Activated CD8-positive, alpha-beta T cell treated with anti-CD3 and anti-CD28 coated beads for 36 hours (primary cell): ENCODE measurements around the gene SYT1. TPM values are rescaled to one million over a fixed set of nuclear protein-coding genes. Genes with fewer than 3 reads are reported as not detected.

ENCODE experiments used
- ATAC-seq: fragments of 200-7000 bp; cut with Tn5 transposase; one replicate; pipeline ENCODE4 v1.10.0; 2021; ENCODE audit warnings: mild to moderate bottlenecking, moderate library complexity
- CTCF ChIA-PET: fragments of 350-600 bp; sonication (Branson Sonifier 250); formaldehyde crosslinking; loops from one replicate; lab custom pipeline; 2021; ENCODE audit warnings: antibody characterized with exemption; lab: Charles Lee
- POLR2A ChIA-PET: fragments of 350-600 bp; sonication (Branson Sonifier 250); formaldehyde crosslinking; loops from one replicate; lab custom pipeline; 2021; ENCODE audit warnings: antibody characterized with exemption; lab: Charles Lee
- DNase-seq: peaks from one replicate; pipeline ENCODE4 v3.0.0-alpha.2; 2020
- H3K27ac Mint-ChIP-seq: one replicate; pipeline ENCODE4 v1.8.0; 2021; ENCODE audit warnings: mild to moderate bottlenecking, mixed read lengths
- H3K27me3 Mint-ChIP-seq: one replicate; pipeline ENCODE4 v1.8.0; 2021; ENCODE audit warnings: mixed read lengths
- H3K36me3 Mint-ChIP-seq: one replicate; pipeline ENCODE4 v1.8.0; 2021; ENCODE audit warnings: low read depth, mixed read lengths
- H3K4me1 Mint-ChIP-seq: one replicate; pipeline ENCODE4 v1.8.0; 2021; ENCODE audit warnings: low read depth, mixed read lengths
- H3K4me3 Mint-ChIP-seq: one replicate; pipeline ENCODE4 v1.8.0; 2021; ENCODE audit warnings: mild to moderate bottlenecking, moderate library complexity, mixed read lengths
- H3K9me3 Mint-ChIP-seq: one replicate; pipeline ENCODE4 v1.8.0; 2021; ENCODE audit warnings: mixed read lengths
- CTCF ChIP-seq: fragments of 200-600 bp; IDR thresholded peaks from one replicate; pipeline ENCODE4 v1.8.0; 2022; ENCODE audit warnings: antibody characterized with exemption, mild to moderate bottlenecking
- intact Hi-C: fragments of 100-400 bp; cut with micrococcal nuclease; formaldehyde crosslinking; loops from one replicate; pipeline ENCODE4 v1.10.0; 2022
- total RNA-seq, 2 experiments: library from RNA; stranded (reverse); gene quantifications; one replicate each; pipeline ENCODE4 v1.2.3, GENCODE V29; 2021

SYT1 gene
- total RNA-seq, 2 experiments from 2014 or later: not detected

- CTCF ChIA-PET: no interaction called here
- no peaks in the 10 kb centered on the region for H3K9me3 Mint-ChIP-seq
- intact Hi-C loops: no loop called here
These were observed 543.4 kb downstream of the SYT1 start for GRCh38 chr12:79407671-79408622.

GRCh38 chr12:79408689-79409088 lies 544.1 kb downstream of the SYT1 start:
- H3K36me3 Mint-ChIP-seq: no peaks in the 10 kb centered on the region
- no peak for TF ChIP-seq CTCF
- peaks cover 1% of the 10 kb centered on the region for H3K27me3 Mint-ChIP-seq
- H3K4me1 Mint-ChIP-seq: no peaks in the 10 kb centered on the region
- H3K27ac Mint-ChIP-seq: no peak overlapping the region
- ChIA-PET POLR2A (no interaction called here), CTCF (no interaction called here)
- no peak overlapping the region for H3K4me3 Mint-ChIP-seq
- DNase-seq: no peak
- no peak for ATAC-seq
- intact Hi-C loops: no loop called here
- H3K9me3 Mint-ChIP-seq: no peaks in the 10 kb centered on the region

More at GRCh38 chr12:79407671-79408622, 543.4 kb downstream of the SYT1 start:
- ATAC-seq: no peak
- no peaks in the 10 kb centered on the region for H3K36me3 Mint-ChIP-seq
- peak; percentile 26 for DNase-seq
- H3K27ac Mint-ChIP-seq: no peak overlapping the region
- no peaks in the 10 kb centered on the region for H3K4me1 Mint-ChIP-seq
- no peaks in the 10 kb centered on the region for H3K27me3 Mint-ChIP-seq
- no peak for TF ChIP-seq CTCF
- POLR2A ChIA-PET: no interaction called here
- no peak overlapping the region for H3K4me3 Mint-ChIP-seq

- H3K27me3 Mint-ChIP-seq: peaks cover 4% of the 10 kb centered on the region
- H3K4me3 Mint-ChIP-seq: no peak overlapping the region
- no peak for TF ChIP-seq CTCF
- H3K27ac Mint-ChIP-seq: no peak overlapping the region
- DNase-seq (no peak), ATAC-seq (no peak)
- H3K9me3 Mint-ChIP-seq: no peaks in the 10 kb centered on the region
- H3K4me1 Mint-ChIP-seq: no peaks in the 10 kb centered on the region
- H3K36me3 Mint-ChIP-seq: no peaks in the 10 kb centered on the region
- ChIA-PET POLR2A (no interaction called here), CTCF (no interaction called here)
- intact Hi-C loops: no loop called here
These were observed 545.0 kb downstream of the SYT1 start for GRCh38 chr12:79409562-79409961.

- Mint-ChIP-seq H3K27ac (no peak overlapping the region), H3K27me3 (peaks cover 4% of the 10 kb centered on the region), H3K36me3 (no peaks in the 10 kb centered on the region), H3K4me3 (no peak overlapping the region), H3K9me3 (no peaks in the 10 kb centered on the region), H3K4me1 (no peaks in the 10 kb centered on the region)
- intact Hi-C loops: no loop called here
- no peak for DNase-seq
- TF ChIP-seq CTCF: no peak
- ChIA-PET CTCF (no interaction called here), POLR2A (no interaction called here)
- no peak for ATAC-seq
These were observed 547.2 kb downstream of the SYT1 start for GRCh38 chr12:79411791-79412190.

- DNase-seq (no peak), ATAC-seq (no peak)
- ChIA-PET CTCF (no interaction called here), POLR2A (no interaction called here)
- no peak for TF ChIP-seq CTCF
- Mint-ChIP-seq H3K27ac (no peak overlapping the region), H3K27me3 (peaks cover 4% of the 10 kb centered on the region), H3K4me1 (no peaks in the 10 kb centered on the region), H3K9me3 (no peaks in the 10 kb centered on the region), H3K36me3 (no peaks in the 10 kb centered on the region), H3K4me3 (no peak overlapping the region)
- intact Hi-C loops: no loop called here
These were observed 549.2 kb downstream of the SYT1 start for GRCh38 chr12:79413796-79414195.
